GM12864 (cell line): ENCODE data around the gene PLXNA2.

ENCODE experiments used
- DNase-seq: peaks from one replicate; pipeline ENCODE4 v3.0.0-alpha.2; 2011; ENCODE audit warnings: low read depth
- H3K4me3 ChIP-seq: 2 replicates; pipeline ENCODE4 v1.5.1; 2011; ENCODE audit warnings: mild to moderate bottlenecking, low read depth, low read length, control low read depth
- CTCF ChIP-seq: IDR thresholded peaks from 2 replicates; pipeline ENCODE4 v1.5.1; 2011; ENCODE audit warnings: low read depth, mild to moderate bottlenecking, moderate library complexity, low read length, control low read depth, inconsistent platforms; ENCODE audit errors: missing control alignments

The PLXNA2 gene

GRCh38 chr1:207984831-207985572, 259.2 kb downstream of the PLXNA2 start:
- DNase-seq: no peak
- no peak overlapping the region for H3K4me3 ChIP-seq
- no peak for TF ChIP-seq CTCF

- no peak for TF ChIP-seq CTCF
- no peak for DNase-seq
- H3K4me3 ChIP-seq: no peak overlapping the region
Measured at GRCh38 chr1:207983044-207983635, 261.0 kb downstream of the PLXNA2 start.

- H3K4me3 ChIP-seq: no peak overlapping the region
- no peak for DNase-seq
- TF ChIP-seq CTCF: peak; percentile 82
Measured at GRCh38 chr1:207981976-207982375, 262.2 kb downstream of the PLXNA2 start.

- no peak overlapping the region for H3K4me3 ChIP-seq
- TF ChIP-seq CTCF: no peak
- no peak for DNase-seq
Measured at GRCh38 chr1:207978441-207978840, 265.7 kb downstream of the PLXNA2 start.

GRCh38 chr1:207977876-207978275, 266.3 kb downstream of the PLXNA2 start:
- no peak for TF ChIP-seq CTCF
- DNase-seq: no peak
- no peak overlapping the region for H3K4me3 ChIP-seq

GRCh38 chr1:207973898-207974568, 270.2 kb downstream of the PLXNA2 start:
- DNase-seq: no peak
- TF ChIP-seq CTCF: no peak

GRCh38 chr1:207972337-207972736, 271.8 kb downstream of the PLXNA2 start:
- no peak for TF ChIP-seq CTCF
- no peak overlapping the region for H3K4me3 ChIP-seq
- DNase-seq: no peak

More at GRCh38 chr1:207973898-207974568, 270.2 kb downstream of the PLXNA2 start:
- H3K4me3 ChIP-seq: no peak overlapping the region
